ENCODE results near the gene ARF3. TPM values are rescaled to one million over a fixed set of nuclear protein-coding genes. Genes with fewer than 3 reads are reported as not detected.

The ARF3 gene
- total and polyA plus RNA-seq, 9 of the 15 experiments (the other 6 are each of a cell fraction or from before 2014, with no cell fraction given) = 5.9 to 170 (median 64.4) TPM

DNA sequence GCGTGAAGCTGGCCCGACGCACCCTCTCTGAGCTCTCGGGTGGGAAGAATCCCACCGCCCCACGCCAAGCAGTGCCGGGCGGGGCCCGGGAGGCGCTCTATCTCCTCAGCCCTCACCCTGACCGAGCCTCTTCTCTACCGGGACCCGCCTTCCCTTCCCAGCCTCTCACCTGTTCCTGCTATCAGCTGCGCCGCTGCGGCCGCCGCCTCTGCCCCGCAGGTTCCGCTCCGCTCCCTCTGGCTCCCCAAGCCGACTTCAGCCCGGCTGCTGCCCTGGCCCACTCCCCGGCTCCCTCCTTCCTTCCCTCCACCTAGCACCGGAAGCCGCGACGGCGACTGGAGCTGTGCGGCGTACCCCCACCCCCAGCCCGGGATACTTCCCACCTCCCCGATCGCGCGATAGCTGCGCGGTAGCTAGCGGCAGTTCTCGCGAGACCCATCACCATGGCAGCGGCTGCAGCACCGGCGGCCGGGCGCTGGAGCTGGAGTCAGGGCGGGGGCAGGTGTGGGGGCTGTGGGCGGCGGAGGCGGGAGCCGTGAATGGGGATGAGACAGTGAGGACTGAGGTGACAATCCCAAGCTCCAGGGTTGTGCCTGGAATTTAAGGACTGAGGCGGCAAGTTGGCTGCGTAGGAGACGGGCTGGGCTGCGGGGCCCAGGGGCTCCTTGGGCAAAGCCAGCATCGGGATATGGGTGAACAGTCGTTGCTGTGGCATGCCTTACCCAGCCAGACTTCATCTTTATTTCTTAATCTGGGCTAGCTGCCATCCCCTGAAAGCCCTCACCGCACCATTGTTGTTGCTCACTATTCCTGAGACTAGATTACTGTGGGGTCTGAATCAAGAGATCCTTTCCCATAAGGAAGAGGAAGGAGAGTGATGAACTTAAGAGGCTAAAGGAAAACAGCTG is at the start of gene ARF3 (continued):
- TF ChIP-seq, protein P1, sequence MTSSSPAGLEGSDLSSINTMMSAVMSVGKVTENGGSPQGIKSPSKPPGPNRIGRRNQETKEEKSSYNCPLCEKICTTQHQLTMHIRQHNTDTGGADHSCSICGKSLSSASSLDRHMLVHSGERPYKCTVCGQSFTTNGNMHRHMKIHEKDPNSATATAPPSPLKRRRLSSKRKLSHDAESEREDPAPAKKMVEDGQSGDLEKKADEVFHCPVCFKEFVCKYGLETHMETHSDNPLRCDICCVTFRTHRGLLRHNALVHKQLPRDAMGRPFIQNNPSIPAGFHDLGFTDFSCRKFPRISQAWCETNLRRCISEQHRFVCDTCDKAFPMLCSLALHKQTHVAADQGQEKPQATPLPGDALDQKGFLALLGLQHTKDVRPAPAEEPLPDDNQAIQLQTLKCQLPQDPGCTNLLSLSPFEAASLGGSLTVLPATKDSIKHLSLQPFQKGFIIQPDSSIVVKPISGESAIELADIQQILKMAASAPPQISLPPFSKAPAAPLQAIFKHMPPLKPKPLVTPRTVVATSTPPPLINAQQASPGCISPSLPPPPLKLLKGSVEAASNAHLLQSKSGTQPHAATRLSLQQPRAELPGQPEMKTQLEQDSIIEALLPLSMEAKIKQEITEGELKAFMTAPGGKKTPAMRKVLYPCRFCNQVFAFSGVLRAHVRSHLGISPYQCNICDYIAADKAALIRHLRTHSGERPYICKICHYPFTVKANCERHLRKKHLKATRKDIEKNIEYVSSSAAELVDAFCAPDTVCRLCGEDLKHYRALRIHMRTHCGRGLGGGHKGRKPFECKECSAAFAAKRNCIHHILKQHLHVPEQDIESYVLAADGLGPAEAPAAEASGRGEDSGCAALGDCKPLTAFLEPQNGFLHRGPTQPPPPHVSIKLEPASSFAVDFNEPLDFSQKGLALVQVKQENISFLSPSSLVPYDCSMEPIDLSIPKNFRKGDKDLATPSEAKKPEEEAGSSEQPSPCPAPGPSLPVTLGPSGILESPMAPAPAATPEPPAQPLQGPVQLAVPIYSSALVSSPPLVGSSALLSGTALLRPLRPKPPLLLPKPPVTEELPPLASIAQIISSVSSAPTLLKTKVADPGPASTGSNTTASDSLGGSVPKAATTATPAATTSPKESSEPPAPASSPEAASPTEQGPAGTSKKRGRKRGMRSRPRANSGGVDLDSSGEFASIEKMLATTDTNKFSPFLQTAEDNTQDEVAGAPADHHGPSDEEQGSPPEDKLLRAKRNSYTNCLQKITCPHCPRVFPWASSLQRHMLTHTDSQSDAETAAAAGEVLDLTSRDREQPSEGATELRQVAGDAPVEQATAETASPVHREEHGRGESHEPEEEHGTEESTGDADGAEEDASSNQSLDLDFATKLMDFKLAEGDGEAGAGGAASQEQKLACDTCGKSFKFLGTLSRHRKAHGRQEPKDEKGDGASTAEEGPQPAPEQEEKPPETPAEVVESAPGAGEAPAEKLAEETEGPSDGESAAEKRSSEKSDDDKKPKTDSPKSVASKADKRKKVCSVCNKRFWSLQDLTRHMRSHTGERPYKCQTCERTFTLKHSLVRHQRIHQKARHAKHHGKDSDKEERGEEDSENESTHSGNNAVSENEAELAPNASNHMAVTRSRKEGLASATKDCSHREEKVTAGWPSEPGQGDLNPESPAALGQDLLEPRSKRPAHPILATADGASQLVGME (CRISPR knock-in tag; IDR thresholded peaks at IDR 0.05) = peak; percentile 87; the same call in 1 of the 2 replicates
- TF ChIP-seq BMI1 (IDR thresholded peaks at IDR 0.05; ENCODE audit: low read length) = peak; percentile 60; the same call in 1 of the 2 replicates
- TF ChIP-seq, protein P2, sequence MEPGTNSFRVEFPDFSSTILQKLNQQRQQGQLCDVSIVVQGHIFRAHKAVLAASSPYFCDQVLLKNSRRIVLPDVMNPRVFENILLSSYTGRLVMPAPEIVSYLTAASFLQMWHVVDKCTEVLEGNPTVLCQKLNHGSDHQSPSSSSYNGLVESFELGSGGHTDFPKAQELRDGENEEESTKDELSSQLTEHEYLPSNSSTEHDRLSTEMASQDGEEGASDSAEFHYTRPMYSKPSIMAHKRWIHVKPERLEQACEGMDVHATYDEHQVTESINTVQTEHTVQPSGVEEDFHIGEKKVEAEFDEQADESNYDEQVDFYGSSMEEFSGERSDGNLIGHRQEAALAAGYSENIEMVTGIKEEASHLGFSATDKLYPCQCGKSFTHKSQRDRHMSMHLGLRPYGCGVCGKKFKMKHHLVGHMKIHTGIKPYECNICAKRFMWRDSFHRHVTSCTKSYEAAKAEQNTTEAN (CRISPR knock-in tag; IDR thresholded peaks at IDR 0.05) = no peak
- TF ChIP-seq MXI1 (IDR thresholded peaks at IDR 0.05; ENCODE audit: low read depth, low read length) = peak; percentile 89
- TF ChIP-seq TOE1 (IDR thresholded peaks at IDR 0.05; ENCODE audit: borderline replicate concordance) = peak; percentile 52
- no peak for TF ChIP-seq TOE1 (CRISPR knock-in tag; IDR thresholded peaks at IDR 0.05; ENCODE audit: borderline replicate concordance, low read depth)
- TF ChIP-seq, protein P3, sequence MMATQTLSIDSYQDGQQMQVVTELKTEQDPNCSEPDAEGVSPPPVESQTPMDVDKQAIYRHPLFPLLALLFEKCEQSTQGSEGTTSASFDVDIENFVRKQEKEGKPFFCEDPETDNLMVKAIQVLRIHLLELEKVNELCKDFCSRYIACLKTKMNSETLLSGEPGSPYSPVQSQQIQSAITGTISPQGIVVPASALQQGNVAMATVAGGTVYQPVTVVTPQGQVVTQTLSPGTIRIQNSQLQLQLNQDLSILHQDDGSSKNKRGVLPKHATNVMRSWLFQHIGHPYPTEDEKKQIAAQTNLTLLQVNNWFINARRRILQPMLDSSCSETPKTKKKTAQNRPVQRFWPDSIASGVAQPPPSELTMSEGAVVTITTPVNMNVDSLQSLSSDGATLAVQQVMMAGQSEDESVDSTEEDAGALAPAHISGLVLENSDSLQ (IDR thresholded peaks at IDR 0.05) = peak; percentile 48
- TF ChIP-seq CHD2 (IDR thresholded peaks at IDR 0.05; ENCODE audit: low read depth, low read length) = peak; percentile 100
- TF ChIP-seq, protein P4, sequence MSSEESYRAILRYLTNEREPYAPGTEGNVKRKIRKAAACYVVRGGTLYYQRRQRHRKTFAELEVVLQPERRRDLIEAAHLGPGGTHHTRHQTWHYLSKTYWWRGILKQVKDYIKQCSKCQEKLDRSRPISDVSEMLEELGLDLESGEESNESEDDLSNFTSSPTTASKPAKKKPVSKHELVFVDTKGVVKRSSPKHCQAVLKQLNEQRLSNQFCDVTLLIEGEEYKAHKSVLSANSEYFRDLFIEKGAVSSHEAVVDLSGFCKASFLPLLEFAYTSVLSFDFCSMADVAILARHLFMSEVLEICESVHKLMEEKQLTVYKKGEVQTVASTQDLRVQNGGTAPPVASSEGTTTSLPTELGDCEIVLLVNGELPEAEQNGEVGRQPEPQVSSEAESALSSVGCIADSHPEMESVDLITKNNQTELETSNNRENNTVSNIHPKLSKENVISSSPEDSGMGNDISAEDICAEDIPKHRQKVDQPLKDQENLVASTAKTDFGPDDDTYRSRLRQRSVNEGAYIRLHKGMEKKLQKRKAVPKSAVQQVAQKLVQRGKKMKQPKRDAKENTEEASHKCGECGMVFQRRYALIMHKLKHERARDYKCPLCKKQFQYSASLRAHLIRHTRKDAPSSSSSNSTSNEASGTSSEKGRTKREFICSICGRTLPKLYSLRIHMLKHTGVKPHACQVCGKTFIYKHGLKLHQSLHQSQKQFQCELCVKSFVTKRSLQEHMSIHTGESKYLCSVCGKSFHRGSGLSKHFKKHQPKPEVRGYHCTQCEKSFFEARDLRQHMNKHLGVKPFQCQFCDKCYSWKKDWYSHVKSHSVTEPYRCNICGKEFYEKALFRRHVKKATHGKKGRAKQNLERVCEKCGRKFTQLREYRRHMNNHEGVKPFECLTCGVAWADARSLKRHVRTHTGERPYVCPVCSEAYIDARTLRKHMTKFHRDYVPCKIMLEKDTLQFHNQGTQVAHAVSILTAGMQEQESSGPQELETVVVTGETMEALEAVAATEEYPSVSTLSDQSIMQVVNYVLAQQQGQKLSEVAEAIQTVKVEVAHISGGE (CRISPR knock-in tag; IDR thresholded peaks at IDR 0.05) = peak in 1 of 3 experiments; percentile 68; a peak in 1 of 6 replicates
- peak; percentile 53 for TF ChIP-seq TBP (optimal IDR thresholded peaks at IDR 0.05; ENCODE audit: low read depth, low read length)
- TF ChIP-seq ZNF707 (CRISPR knock-in tag; conservative IDR thresholded peaks at IDR 0.05) = no peak
- TF ChIP-seq POLR2A (conservative IDR thresholded peaks at IDR 0.05) = peak; percentile 85
- no peak for TF ChIP-seq C11orf30 (IDR thresholded peaks at IDR 0.05; ENCODE audit: low read depth)

All from K562 (cell line).